ENCODE results near the gene CCDC197. TPM values are rescaled to one million over a fixed set of nuclear protein-coding genes. Genes with fewer than 3 reads are reported as not detected.

The CCDC197 gene
- polyA plus RNA-seq, 4 donors = not detected

DNA sequence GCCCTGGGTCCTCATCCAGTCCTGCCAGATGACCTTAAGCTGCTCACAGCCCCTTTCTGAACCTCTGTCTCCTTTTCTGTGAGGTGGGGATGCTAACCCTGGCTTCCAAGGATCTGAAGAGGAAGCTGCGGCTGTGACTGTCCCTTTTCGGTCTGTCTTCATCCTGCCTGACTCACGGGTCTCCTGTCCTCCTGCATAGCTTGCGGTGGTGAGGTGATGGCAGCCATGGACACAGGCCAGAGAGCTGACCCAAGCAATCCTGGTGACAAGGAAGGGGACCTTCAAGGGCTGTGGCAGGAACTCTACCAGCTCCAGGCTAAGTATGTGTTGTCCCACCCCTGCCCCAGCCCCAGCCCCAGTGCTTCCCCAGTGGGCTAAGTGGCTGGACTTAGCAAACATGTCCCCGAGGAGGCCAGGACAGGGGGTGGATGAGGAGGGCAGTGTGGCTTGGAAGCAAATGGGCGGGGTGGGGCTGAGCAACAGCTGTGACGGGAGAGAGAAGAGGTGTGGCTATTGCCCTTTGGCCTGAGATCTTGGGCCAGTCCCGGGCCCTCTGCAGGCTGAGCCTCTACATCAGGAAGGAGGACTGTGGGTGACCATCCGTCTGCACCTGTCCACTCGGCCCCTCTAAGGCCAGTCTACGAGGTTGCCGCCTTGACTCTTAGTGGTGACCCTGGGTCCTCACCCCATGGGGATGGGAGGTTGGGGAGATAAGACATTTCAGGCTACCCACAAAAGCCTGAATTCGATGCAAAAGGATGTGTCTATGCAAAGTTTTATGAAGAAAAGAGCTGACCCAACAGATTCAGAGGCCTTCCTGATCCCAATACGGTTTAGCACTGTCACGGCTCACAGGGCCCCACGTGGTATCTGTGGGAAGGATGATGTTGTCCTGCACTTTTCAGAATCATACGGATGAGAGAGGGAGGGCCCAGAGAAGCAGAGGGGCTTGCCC, 1.1 kb downstream of the CCDC197 start:
- no peak for DNase-seq (ENCODE audit: low read depth in 4 of 4, low spot score in 3 of 4)

- no peak for DNase-seq (ENCODE audit: low read depth in 4 of 4, low spot score in 3 of 4)
Measured at GRCh38 chr14:93998871-93999403, 1.8 kb downstream of the CCDC197 start.

DNA sequence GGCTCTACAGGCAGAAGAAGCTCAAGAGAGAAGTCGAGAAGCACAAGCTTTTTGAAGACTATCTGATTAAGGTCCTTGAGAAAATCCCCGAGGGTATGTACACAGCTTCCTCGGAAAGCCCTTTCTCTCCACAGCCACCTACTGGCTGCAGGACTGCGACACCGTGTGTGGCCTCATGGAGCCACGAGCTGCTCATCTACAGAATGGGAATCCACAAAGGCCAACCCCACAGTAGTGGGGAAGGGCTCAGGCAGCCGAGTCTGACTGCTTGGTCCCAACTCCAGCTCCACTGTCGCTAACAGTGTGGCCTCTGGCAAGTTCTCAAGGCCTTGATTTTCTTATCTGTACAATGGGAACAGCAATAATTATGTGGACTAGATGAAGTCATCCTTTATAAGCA, 2.5 kb downstream of the CCDC197 start:
- DNase-seq (ENCODE audit: low read depth in 4 of 4, low spot score in 3 of 4) = no peak

GRCh38 chr14:94000267-94000666, 3.2 kb downstream of the CCDC197 start:
- no peak for DNase-seq (ENCODE audit: low read depth in 4 of 4, low spot score in 3 of 4)

- DNase-seq (ENCODE audit: low read depth in 4 of 4, low spot score in 3 of 4) = no peak
Measured at GRCh38 chr14:94001016-94001415, 3.9 kb downstream of the CCDC197 start.

- DNase-seq (ENCODE audit: low read depth in 4 of 4, low spot score in 3 of 4) = peak in 1 of 4 donors; percentile 65
Measured at GRCh38 chr14:94001501-94002396, 4.6 kb downstream of the CCDC197 start.

DNA sequence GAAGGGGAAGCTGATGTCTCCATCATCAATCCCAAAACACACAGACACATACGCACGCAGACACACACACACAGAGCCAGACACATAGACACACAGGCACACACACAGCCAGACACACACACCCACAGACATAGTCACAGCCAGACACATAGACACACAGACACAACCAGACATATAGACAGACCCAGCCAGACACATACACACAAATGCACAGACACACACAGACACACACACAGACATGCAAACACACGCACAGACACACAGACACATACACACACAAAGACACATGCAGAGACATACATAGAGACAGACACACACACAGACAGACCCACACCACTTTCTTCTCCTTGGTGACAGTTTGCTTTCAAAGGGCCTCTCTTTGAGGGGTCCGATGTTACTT, 6.3 kb downstream of the CCDC197 start:
- no peak for DNase-seq (ENCODE audit: low read depth in 4 of 4, low spot score in 3 of 4)

GRCh38 chr14:94004015-94004414, 6.9 kb downstream of the CCDC197 start:
- no peak for DNase-seq (ENCODE audit: low read depth in 4 of 4, low spot score in 3 of 4)

- no peak for DNase-seq (ENCODE audit: low read depth in 4 of 4, low spot score in 3 of 4)
Measured at GRCh38 chr14:94005324-94006073, 8.4 kb downstream of the CCDC197 start.

DNA sequence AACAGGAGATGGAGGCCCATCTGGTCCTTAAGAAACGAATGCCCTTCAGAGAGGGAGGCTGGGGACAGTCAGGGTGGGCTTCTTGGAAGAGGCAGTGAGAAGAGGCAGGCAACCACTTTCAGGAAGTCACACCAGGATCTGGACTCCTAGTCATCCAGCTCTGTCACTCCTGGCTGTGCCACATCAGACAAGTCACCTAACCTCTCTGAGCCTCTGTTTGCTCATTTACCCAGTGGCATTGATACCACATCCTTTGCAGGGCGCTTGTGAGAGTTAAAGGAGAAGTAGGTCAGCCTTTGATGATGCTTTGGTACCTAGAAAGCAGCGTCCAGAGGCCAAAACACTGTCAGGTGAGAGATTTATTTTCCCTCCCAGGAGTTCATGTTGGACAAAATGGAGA, 11.1 kb downstream of the CCDC197 start:
- DNase-seq (ENCODE audit: low read depth in 4 of 4, low spot score in 3 of 4) = no peak

DNA sequence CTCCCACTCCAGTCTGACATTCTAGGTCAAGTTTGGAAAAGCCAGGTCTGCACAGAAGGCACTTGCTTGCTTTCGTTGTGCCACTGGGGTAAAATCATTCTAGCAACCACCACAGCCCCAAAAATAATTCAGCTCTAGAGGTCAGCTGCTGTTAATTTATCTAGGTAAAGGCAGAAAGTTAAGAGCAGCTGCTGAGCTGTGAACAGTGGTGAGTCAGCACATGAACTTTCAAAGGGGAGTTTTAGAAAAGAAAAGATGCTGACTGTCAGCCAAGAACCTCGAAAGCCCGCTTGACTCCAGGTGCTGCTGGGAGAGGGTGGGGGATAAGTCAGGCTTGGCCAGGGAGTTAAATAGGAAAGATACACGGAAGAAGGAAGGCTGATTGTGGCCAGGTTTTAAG, 12.7 kb downstream of the CCDC197 start:
- DNase-seq (ENCODE audit: low read depth in 4 of 4, low spot score in 3 of 4) = no peak

GRCh38 chr14:94010625-94011024, 13.5 kb downstream of the CCDC197 start:
- DNase-seq (ENCODE audit: low read depth in 4 of 4, low spot score in 3 of 4) = no peak

DNA sequence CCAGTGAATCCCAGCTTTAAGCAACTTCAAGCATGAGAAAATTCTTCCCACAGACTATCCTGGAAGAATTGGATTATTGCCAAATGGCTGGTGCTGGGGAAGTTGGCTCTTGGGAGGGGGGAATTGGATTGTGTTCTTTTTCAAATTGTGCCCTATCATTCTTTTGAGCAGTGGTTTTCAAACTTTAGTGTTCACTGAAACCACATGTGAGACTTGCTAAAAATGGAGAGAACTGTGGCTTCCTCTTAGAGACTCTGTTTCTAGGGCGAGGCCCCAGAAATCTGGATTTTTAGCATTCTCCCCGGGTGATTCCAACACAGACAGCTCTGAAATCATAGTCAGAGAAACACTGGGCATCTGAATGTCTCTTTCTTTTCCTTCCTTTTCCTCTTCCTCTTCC, 14.7 kb downstream of the CCDC197 start:
- no peak for DNase-seq (ENCODE audit: low read depth in 4 of 4, low spot score in 3 of 4)

DNA sequence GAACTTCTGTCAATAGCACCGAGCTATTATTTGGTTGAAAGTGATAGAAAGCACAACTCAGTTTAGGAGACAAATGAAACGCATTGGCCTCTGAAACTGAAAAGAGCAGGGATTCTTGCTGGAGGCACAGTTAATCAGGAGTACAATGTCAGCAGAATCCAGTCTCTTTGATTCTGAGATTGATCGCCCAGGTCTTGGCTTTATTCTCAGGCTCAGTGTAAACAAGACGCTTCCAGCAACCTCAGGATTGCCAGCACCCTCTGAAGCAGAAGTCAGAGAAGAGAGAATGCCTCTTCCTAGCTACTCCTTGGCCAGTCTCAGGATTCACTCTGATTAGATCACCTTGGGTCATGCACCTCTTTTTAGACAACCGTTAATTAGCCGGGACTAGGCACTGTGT, 17.3 kb downstream of the CCDC197 start:
- no peak for DNase-seq (ENCODE audit: low read depth in 4 of 4, low spot score in 3 of 4)

DNA sequence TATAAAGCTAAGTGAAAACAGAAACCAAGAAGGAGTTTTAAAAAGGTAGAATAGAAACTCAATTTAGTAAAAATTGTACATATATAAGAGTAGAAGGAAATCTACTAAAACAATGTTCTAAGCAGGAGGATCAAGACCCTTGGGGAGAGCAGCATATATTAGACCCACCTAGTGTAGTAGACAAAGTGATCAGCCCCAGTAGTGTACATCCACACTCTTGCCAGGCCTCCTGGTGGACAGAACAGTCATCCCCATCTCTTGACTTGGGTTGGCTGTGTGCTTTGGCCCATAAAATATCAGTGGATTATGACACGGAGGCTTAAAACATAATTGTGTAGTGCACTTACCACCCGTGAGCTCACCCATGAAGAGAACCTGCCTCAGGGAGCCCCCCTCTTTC, 18.1 kb downstream of the CCDC197 start:
- no peak for DNase-seq (ENCODE audit: low read depth in 4 of 4, low spot score in 3 of 4)

- no peak for DNase-seq (ENCODE audit: low read depth in 4 of 4, low spot score in 3 of 4)
Measured at GRCh38 chr14:94016446-94016976, 19.4 kb downstream of the CCDC197 start.

DNA sequence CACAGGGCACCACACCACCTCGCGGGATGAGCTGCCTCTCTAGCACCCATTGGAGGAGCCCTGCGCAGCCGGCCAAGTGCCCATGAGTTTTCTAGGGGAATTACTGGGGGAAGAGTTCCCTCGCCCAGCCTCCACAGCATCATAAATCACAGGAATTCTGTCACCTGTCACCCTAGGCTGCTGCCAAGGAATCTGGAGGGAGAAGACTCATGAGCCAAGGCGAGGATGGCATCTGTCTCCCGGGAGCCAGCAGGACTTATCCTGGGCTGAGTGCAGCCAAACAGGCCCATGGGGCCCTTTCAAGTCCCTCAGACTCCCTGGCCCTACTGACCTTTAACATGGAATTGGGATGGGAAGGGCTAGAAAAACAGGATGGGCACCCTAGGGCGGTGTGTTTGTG, 21.2 kb downstream of the CCDC197 start:
- DNase-seq (ENCODE audit: low read depth in 4 of 4, low spot score in 3 of 4) = no peak

GRCh38 chr14:94019329-94019728, 22.2 kb downstream of the CCDC197 start:
- no peak for DNase-seq (ENCODE audit: low read depth in 4 of 4, low spot score in 3 of 4)

GRCh38 chr14:94020267-94020666, 23.2 kb downstream of the CCDC197 start:
- DNase-seq (ENCODE audit: low read depth in 4 of 4, low spot score in 3 of 4) = no peak

- DNase-seq (ENCODE audit: low read depth in 4 of 4, low spot score in 3 of 4) = no peak
Measured at GRCh38 chr14:94021001-94021400, 23.9 kb downstream of the CCDC197 start.
